Measurements from ENCODE around the gene CCT8.

GRCh38 chr21:29018540-29018939, 54.9 kb downstream of the CCT8 start:
- TF ChIP-seq GATA2 (IDR thresholded peaks at IDR 0.05; ENCODE audit: low read depth, low read length) (0 out of 2 replicates have a peak, but pooled peaks have one; percentile 6), GATA3 (IDR thresholded peaks at IDR 0.05; ENCODE audit: low read depth, low read length) (no peak)

All from SH-SY5Y (cell line).